IPS DF 4.7 (cell line): ENCODE results near the gene SELL.
A peak's percentile ranks its signal among the peaks of the same experiment; 100 is the strongest.
"Not testable (repeated sequence)": the region's sequence is repeated elsewhere in the genome, so short reads cannot be mapped to it uniquely, and the experiment has no call there.

ENCODE experiments used
- DNase-seq: peaks from one replicate; pipeline ENCODE4 v3.0.0-alpha.2; 2013; ENCODE audit warnings: low spot score; ENCODE audit errors: extremely low read depth

SELL gene

DNA sequence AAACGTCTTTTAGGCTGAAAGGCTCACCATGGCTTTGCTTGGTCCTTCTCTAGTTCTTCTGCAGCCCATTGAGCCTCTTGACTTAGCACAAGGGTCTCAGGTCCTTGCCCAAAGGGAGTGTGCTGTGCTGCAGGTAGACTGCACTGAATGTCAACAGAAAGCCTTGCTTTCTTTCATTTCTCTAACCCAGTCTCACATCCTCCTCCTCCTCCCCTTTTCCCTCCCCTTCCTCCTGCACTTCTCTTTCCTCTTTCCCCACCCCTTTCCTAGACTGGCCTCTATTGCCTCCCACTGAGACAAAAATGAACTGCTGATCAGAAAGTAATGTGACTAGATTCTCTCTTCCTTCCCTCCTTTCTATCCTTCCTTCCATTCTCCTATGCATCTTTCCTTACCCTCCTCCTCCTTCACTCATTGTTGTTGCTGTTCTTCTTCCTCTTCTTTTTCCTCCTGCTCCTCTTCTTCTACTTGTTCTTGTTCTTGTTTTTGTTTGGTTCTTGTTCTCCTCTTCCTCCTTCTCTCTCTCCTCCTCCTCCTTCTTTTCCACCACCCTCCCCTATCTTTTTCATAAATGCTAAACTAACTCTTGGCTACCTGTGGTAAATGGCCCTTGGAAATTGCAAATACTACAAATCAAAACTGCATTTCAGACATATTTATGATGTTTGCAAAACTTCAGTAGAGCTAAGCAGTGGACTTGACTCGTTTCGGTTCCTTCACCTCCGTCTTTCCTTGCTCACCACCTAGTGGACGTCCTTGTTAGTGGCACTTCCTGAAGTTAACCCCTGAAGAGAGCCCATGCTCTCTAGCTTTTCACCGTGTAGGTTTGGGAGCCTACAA is at the start of gene SELL:
SELL (minus strand) TSS at position 152 of the 840 bp plus-strand sequence; CDS start at position 30, 122 bp downstream.
- peak; percentile 62 for DNase-seq

DNA sequence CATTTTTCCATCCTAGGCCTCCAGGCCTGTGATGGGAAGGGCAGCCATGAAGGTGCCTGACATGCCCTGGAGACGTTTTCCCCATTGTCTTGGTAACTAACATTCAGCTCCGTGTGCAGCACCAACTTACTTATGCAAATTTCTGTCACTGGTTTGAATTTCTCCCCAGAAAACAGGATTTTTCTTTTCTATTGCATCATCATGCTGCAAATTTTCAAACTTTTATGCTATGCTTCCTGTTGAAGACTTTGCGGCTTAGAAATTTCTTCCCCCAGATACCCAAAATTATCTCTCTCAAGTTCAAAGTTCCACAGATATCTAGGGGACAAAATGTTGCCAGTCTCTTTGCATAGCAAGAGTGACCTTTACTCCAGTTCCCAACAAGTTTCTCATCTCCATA is 47.6 kb upstream of the SELL start:
- DNase-seq, result no peak

DNA sequence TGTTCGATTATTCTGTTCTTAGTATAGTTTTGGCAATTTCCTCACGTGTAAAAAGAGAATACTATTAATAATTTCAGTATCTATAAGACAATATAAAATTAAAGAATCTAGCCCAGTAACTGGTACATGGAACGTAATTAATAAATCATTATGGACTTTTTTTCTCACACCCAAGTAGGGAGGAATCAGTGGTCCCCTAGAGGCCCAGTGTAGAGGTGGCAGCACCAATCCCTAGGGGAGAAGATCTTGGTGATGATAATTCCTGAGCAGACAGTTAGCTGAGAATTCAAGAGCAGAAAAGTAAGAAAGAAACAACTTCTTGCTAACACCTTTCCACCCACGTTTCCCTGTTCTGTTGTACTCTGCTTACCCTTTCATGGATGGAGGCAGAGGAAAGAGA is 42.1 kb upstream of the SELL start:
- no peak for DNase-seq

DNA sequence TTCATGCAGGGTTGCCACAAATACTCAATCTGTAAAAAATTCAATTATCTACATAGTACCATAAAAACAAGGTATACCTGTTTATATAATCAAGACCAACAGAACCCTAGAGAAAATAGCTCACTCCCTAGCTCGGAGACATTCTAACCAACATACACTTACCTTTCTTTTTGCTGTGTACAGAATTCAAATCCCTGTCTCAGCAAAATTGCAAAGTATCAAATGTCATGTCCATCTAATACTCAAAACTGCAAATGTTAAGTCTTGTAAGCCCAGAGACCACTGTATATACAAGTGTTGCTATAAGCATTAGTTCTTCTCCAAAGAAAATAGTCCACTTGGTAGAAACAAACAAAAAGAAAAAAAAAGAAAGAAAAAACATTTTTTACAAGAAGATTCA is 38.6 kb upstream of the SELL start:
- DNase-seq, result no peak

DNA sequence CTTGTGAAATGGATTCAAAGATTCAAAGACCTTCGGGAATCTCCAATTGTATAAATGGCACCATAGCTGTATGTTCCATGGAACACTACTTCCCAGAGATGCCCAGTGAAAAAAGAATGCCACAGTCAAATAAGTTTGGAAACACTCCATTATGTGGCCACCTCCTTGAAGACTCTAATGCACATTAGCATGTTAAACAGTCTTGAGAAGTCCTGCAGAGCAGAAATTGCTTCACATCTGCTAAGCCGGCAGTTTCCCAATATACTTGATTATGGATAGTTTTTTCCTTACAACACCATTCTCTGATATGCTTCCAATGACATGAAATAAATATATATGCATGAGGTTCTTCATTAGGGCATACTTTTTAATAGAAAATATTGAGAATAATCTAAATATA is 35.1 kb upstream of the SELL start:
- no peak for DNase-seq

DNA sequence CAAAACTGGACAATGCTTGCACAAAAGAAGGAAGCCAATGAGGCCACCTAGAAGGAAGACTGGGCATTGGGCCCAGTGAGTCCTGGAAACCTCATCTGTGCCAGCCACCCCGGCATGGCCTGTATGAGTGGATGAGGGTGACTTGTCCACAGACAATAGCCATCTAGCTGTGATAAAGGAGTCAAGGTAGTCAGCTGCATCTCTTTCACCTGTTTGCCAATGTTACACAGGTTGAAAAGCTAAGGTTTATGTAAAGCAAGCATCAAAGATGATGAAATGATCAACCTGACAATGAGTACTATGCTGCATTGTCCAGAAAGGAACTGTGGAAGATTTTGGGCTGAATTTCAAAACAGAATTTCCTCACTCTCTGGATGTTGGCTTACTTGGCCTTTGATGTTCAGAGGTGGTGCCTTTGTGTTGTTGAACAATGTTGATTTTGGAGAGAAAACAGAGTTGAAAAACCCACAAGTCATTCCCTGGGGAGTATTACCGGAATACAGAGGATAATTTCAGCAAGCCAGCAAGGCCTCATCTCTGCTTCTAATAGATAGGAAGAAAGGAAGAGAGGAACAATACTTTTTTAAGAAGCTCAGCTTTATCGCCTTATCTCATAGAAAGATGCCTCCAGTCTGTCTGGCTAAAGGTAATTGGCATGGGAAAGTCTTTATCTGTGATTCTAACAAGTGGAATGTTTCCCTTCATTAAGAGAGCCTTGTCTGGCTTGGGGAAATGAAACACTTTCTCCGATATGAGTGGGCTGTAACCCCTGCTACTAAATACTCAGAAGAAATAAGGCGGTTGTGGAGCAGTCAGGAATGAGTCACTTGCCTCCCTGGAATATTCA is 33.8 kb upstream of the SELL start:
- DNase-seq, result no peak

DNA sequence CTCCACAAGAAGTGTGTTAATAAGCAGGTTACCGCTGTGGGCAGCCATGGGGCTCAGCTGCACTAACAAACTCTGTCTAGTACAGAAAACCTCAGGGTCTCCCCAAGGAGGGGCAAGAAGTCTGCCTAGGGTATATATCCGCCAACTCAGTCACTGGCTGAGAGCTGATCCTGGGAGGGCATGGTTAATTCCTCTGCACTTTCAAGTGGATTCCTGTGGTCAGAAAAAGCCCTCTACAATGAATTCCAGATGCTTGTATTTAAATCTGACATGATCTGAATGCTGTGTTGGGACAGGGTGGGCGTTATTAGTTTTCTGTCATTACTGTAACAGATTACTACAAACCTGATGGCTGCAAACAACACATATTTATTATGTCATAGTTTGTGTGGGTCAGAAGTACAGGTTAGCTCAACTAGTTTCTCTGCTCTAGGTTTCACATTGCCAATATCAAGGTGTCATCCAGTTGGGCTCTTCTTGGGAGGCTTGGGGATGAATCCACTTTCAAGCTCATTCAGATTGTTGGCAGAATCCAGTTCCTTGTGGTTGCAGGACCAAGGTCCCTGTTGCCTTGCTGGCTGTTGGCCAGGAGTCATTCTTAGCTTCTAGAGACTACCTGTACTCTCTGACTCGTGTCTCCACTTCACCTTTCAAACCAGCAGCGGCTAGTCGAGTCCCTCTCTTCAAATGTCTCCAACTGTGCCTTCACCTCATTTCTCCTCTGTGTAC is 30.4 kb upstream of the SELL start:
- DNase-seq, result no peak

DNA sequence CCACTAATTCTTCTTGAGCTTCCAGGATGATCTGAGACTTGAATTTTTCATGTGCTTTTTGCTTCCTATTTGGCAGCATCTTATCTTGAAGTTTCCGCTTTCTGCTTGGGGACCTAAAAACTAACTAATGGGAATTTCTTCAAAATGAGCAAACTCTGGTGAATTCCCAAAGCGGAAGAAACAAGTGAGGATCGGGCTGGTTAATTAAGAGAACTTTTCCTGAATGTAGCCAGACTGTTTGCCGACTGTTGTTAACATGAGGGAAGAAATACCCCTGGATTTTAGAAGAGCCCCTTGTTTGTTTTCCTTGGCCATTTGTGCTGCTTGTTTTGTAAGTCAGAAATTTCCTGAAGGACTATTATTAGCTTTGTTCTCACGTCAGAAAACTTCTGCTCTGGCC is 28.6 kb upstream of the SELL start:
- no peak for DNase-seq

DNA sequence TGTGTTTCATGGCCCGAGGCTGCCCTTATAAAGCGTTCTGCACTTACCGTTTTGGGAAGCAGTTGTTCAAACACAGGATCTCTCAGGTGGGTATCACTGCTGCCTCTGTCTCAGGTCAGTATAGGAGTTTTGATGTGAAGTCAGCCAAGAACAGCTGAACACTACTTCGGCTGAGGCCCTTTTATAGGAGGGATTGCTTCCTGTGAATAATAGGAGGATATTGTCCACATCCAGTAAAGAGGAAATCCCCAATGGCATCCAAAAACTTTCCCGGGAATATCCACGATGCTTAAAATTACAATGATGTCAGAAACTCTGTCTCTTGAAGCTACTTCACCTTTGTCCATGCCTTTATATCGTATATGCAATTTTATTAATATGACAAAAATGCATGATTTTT is 22.5 kb upstream of the SELL start, which contains the start of gene SELE:
SELE (minus strand) TSS at position 156 of the 400 bp plus-strand sequence. CDS start 467 bp downstream, outside the sequence.
- DNase-seq, result no peak

DNA sequence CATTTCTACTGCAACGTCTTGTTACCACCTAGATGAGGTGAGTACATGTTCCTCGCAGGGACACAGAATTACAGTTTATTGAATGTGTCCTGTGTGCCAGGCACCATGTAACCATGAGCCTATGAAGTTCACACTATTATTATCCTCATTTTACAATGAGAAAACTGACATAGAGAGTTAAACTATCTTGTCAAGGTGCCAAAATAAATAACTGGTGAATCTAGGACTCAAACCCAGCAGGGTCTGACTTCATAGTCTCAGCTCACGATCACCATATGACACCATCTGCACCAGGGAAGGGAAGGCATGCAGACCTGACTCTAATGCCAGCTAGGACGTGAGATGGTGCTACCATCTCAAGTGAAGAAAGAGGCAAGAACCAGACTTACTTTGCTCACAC is 20.0 kb upstream of the SELL start:
- DNase-seq, result no peak

DNA sequence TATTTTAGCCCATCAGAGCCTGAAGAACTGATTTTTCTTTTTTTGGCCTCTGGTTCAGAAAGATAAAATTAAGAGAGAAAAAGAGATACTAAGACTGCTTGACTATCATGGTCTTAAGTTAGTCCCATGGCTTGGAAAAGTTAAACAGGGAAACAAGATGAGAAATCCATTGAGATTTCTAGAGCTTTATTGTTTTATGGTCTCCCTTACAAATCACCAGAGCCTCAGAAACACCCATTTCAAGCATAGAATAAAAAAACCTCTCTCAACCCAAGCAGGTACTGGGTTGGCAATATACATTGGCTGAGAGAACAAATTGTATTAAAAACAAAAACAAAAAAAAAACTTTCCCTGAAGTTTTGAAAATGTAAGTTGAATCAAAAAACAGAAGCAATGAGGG is 18.6 kb upstream of the SELL start:
- no peak for DNase-seq

DNA sequence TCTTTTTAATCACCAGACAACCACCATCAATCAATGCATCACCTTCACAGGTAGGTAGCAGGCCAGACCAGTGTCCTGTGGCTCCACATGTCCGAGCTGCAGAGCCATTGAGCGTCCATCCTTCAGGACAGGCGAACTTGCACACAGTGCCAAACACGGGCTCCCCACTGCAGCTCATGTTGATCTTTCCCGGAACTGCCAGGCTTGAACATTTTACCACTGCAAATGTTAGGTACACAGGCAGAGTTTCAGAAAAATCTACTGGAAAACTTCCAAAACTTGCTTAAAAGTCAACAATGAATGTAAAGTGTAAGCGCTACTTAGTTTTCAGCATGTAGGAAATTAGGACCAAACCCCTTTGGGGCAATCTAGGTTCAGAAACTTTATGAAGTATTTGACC is 15.9 kb upstream of the SELL start:
- no peak for DNase-seq

DNA sequence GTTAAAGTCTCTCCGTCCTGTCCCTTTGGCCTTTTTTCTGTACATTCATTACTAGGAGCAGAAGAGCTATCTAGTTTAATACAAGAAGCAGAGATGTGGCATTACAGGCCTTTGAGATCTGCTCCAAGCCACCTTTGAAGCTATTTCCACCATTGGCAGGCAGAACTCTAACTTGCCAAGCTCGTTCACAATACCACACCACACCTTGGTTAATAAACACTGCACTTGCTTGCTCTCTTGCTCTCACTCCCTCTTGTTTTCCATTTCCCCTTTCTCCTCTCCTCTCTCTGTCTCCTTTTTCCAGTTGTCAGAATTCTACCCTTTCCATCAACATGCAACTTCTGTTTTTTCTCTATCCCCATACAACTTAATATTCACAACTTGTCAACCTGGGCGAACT is 15.4 kb upstream of the SELL start:
- no peak for DNase-seq

DNA sequence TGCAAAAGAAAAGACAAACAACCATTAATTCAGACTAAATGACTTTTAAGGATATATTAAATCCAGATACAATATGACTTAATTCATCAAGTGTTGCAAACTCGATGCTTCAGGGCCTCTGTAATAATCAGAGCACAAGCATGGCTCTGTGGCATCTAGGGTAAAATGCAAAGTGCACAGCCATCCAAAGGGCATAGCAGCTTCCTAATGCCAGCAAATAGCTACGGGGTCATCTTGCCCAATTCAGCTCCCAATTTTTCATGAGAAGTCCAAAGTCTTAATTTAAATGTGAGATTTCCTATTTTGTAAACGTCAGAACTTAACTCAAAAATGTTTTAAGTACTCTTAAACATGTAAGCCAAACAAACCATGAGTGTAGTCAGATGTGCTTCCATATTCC is 14.5 kb upstream of the SELL start:
- DNase-seq, result no peak

DNA sequence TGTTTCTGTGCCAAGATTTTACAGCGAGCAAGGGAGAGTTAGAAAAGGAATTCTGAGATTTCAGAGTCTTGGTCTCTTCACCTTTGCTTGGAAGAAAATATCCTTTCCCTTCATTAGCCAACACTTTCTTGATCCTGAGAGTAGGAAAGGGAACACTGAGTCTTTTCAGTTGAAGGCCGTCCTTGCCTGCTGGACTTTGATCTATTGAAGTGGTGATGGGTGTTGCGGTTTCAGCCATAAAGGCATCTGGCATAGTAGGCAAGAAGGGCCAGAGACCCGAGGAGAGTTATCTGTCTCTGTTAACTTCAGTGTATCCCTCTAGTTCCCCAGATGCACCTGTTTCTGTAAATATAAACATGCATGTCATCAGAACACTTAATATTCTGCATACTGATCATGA is 12.7 kb upstream of the SELL start:
- DNase-seq, result no peak

DNA sequence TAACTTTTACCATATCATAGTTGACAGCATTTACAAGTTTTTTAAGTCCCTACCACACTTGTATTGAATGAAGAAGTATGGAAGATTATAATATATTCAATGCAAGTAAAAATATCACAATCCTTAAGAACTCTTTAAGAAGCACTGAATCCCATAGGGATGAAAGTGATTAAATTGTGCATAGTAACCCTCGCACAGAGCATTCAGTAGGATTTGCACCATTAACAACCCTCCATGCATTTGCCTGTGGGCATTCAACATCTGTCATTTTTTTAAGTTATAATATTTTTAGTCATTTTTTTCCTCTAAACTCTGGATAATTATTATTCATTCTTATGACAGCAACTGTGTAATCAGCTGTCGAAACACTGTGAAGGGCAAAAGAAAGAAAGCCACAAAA is 12.3 kb upstream of the SELL start:
- DNase-seq, result no peak

DNA sequence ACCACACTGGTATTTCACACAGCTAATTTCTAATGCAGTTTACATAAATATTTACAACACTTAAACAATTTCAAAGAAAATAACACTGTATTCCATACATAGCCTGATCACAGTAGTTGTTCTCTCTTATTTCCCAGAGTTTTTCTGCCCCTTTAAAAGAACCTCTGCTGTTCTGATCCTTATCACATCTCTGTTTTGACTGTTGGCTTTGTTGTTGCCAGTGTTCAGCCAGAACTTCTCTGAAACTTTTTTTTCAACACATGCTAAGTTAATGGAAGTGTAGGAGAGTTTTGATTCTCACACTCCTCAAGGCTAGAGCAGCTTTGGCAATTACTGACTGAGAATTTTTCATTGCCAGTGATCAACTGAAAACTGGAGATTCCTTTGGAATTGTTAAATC is 11.4 kb upstream of the SELL start:
- DNase-seq, result no peak

DNA sequence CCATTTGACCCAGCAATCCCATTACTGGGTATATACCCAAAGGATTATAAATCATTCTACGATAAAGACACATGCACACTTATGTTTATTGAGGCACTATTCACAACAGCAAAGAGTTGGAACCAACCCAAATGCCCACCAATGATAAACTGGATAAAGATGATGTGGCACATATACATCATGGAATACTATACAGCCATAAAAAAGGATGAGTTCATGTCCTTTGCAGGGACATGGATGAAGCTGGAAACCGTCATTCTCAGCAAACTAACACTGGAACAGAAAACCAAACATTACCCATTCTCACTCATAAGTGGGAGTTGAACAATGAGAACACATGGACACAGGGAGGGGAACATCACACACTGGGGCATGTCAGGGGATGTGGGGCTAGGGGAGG is 3.7 kb upstream of the SELL start:
- DNase-seq, result not testable (repeated sequence)

DNA sequence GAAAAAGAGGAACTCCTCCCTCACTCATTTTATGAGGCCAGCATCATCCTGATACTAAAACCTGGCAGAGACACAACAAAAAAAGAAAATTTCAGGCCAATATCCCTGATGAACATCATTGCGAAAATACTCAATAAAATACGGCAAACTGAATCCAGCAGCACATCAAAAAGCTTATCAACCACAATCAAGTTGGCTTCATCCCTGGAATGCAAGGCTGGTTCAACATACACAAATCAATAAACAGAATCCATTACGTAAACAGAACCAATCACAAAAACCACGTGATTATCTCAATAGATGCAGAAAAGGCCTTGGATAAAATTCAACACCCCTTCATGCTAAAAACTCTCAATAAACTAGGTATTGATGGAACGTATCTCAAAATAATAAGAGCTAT is 1.7 kb upstream of the SELL start:
- DNase-seq, result not testable (repeated sequence)

DNA sequence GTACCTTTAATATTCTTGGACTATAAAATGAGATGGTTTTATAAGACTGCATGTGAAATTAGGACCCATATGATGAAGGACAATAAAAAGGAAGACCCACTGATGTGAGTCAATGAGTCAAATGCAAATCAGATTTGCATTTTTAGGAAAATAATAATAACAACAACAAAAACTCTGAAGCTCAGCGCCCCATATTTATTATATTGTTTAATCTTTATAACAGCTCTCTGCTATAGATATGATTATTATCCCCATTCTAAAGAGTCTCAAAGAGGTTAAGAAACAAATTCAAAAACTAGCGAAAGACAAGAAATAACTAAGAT is 850 bp upstream of the SELL start:
- DNase-seq, result no peak

DNA sequence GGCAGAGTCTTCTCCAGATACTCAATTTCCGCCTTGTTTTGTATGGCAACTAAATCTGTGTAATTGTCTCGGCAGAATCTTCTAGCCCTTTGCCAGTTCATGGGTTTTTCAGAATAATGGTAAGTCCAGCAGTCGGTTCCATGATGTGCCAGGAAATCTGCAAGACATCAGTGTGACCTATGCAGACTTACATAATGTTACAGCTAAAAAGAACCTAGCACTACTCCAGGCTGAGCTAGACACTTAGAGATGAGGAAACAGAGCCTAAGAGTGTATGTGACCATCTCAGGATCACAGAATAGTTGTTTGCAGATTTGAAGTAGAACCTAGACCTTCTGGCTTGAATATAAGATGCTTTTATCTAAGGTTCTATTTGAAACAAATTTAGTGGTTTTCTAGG is 2.8 kb downstream of the SELL start:
- no peak for DNase-seq
